ENCODE data around the gene TRIM9.

DNA sequence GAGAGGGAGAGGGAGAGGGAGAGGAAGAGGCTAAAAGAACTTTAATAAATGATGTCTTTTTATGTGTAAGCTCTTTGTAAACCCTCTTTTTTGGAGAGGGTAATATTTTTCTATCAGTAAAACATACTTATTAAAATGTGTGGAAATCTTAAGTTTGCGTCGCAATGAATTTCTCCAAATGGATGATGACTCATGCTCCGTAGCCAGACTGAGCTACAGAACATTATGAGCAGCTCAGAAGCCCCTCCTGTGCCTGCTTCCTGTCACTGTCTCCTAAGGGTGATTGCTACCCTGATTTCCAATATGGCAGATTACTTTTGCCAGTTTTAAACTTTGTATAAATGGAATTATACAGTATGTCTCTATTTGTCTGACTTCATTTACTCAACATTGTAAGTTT, 137.6 kb downstream of the TRIM9 start:
- TF ChIP-seq, protein P1, sequence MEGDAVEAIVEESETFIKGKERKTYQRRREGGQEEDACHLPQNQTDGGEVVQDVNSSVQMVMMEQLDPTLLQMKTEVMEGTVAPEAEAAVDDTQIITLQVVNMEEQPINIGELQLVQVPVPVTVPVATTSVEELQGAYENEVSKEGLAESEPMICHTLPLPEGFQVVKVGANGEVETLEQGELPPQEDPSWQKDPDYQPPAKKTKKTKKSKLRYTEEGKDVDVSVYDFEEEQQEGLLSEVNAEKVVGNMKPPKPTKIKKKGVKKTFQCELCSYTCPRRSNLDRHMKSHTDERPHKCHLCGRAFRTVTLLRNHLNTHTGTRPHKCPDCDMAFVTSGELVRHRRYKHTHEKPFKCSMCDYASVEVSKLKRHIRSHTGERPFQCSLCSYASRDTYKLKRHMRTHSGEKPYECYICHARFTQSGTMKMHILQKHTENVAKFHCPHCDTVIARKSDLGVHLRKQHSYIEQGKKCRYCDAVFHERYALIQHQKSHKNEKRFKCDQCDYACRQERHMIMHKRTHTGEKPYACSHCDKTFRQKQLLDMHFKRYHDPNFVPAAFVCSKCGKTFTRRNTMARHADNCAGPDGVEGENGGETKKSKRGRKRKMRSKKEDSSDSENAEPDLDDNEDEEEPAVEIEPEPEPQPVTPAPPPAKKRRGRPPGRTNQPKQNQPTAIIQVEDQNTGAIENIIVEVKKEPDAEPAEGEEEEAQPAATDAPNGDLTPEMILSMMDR (conservative IDR thresholded peaks at IDR 0.05; ENCODE audit: low read depth, low read length), result no peak
- TF ChIP-seq EZH2 (IDR thresholded peaks at IDR 0.05; ENCODE audit: low read length, unreplicated experiment), result no peak
